ENCODE data around the gene SH3RF1.

GRCh38 chr4:169271692-169272007 is 894 bp upstream of the SH3RF1 start:
- TF ChIP-seq CTCF (IDR thresholded peaks at IDR 0.05) (no peak), POLR2AphosphoS5 (IDR thresholded peaks at IDR 0.05) (no peak), POLR2A (IDR thresholded peaks at IDR 0.05) (no peak)

All from prostate gland (tissue), 2 donors.